GM10248 (cell line): ENCODE measurements around the gene PDLIM7.

Source experiments
- CTCF ChIA-PET: fragments of 300-600 bp; sonication (Branson Sonifier 250); formaldehyde crosslinking; extraction: SDS; loops from one replicate; lab custom pipeline; 2021; ENCODE audit warnings: antibody characterized with exemption; lab: Yijun Ruan, JAX
- POLR2A ChIA-PET: fragments of 350-650 bp; sonication (Branson Sonifier 250); formaldehyde crosslinking; extraction: SDS; loops from one replicate; lab custom pipeline; 2020; ENCODE audit warnings: antibody characterized with exemption; lab: Yijun Ruan, JAX
- DNase-seq: peaks from one replicate; pipeline ENCODE4 v3.0.0; 2012; ENCODE audit errors: extremely low spot score
- CTCF ChIP-seq: IDR thresholded peaks from 2 replicates; pipeline ENCODE4 v1.5.1; 2012; ENCODE audit warnings: mild to moderate bottlenecking, low read depth; ENCODE audit errors: extremely low read depth, missing control alignments, control extremely low read depth

Gene PDLIM7

GRCh38 chr5:177497292-177498012 lies at the start of gene PDLIM7:
PDLIM7 (minus strand) TSS chr5:177497604; CDS start chr5:177496512, 1,092 bp downstream.
- ChIA-PET CTCF (interaction anchor here (0.9 to 11.1 kb wide), 9 partner anchors 9 to 387 kb away, joined by 3 to 87 read pairs (median 6); partner anchors contain the start of gene DOK3), POLR2A (interaction anchor here (0.6 to 2.4 kb wide), 4 partner anchors 9 to 32 kb away, joined by 3 to 17 read pairs (median 4); partner anchors contain the start of gene DOK3)
- peak; percentile 97 for DNase-seq
- TF ChIP-seq CTCF = no peak

- DNase-seq = no peak
- no peak for TF ChIP-seq CTCF
- ChIA-PET CTCF (interaction anchor here (1.0 to 3.8 kb wide), 7 partner anchors 11 to 434 kb away, joined by 3 to 20 read pairs (median 4); no protein-coding TSS in a partner anchor), POLR2A (no interaction called here)
These were observed 48.9 kb upstream of the PDLIM7 start for GRCh38 chr5:177546258-177546741.

- no peak for TF ChIP-seq CTCF
- CTCF ChIA-PET = interaction anchor here (0.7 to 3.8 kb wide), 8 partner anchors 8 to 433 kb away, joined by 3 to 20 read pairs (median 4); no protein-coding TSS in a partner anchor
- no peak for DNase-seq
- POLR2A ChIA-PET = interaction anchor here (0.6 kb wide), 1 partner anchor 542 kb away, joined by 7 read pairs; no protein-coding TSS in a partner anchor
These were observed 48.3 kb upstream of the PDLIM7 start for GRCh38 chr5:177545487-177546257.

GRCh38 chr5:177542816-177543465 lies 45.5 kb upstream of the PDLIM7 start:
- DNase-seq = no peak
- TF ChIP-seq CTCF = no peak
- POLR2A ChIA-PET = no interaction called here
- CTCF ChIA-PET = interaction anchor here (3.8 kb wide), 1 partner anchor 7 kb away, joined by 20 read pairs; no protein-coding TSS in a partner anchor

- ChIA-PET POLR2A (no interaction called here), CTCF (interaction anchor here (0.9 to 1.1 kb wide), 2 partner anchors 11 to 15 kb away, joined by 3 read pairs; no protein-coding TSS in a partner anchor)
- no peak for DNase-seq
- TF ChIP-seq CTCF = no peak
These were observed 43.0 kb upstream of the PDLIM7 start for GRCh38 chr5:177540438-177540837.
